Measurements from ENCODE around the gene BCL7A.

The BCL7A gene

DNA sequence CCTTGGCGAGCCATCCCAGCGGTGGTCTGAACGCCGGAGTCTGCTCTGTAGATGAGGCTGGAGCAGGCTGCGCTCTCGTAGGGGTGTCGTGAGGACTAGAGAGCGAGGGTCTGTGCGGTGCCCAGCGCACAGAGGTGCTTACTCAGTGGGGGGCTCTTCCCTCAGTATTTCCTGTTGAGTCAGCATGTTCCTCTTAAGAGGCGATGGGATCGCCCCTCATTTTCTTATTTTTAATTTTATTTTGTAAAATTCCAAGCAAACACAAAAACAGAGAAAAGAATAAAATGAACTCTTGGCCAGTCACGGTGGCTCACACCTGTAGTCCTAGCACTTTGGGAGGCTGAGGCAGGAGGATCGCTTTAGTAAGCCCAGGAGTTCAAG lies 40.8 kb upstream of the BCL7A start:
- Histone ChIP-seq H3K27ac (ENCODE audit: low read depth, low read length) (no peak overlapping the region), H2AK5ac (ENCODE audit: low read length) (no peak overlapping the region)

GRCh38 chr12:121981456-121981855 lies 40.2 kb upstream of the BCL7A start:
- no peak for DNase-seq
- H3K4me1 ChIP-seq (ENCODE audit: control insufficient read depth, low read depth, low read length), result no peaks in the 10 kb centered on the region
- H3K4me3 ChIP-seq (ENCODE audit: low read length), result no peak overlapping the region
- H3K27ac ChIP-seq (ENCODE audit: low read depth, low read length), result no peak overlapping the region
- H3K23ac ChIP-seq (ENCODE audit: low read length), result no peak overlapping the region
- no CpG with 5 or more reads among the region's 8 CpGs for WGBS (ENCODE audit: extremely low coverage, insufficient coverage, low lambda C conversion rate)
- H3K18ac ChIP-seq (ENCODE audit: low read length), result no peak overlapping the region
- no peaks in the 10 kb centered on the region for H3K36me3 ChIP-seq (ENCODE audit: control insufficient read depth, insufficient read depth, low read length)
- no peak overlapping the region for H3K4ac ChIP-seq (ENCODE audit: low read depth, low read length)
- no peak overlapping the region for H2BK120ac ChIP-seq (ENCODE audit: low read depth, low read length)
- no peak overlapping the region for H3K56ac ChIP-seq (ENCODE audit: low read length)
- no peak overlapping the region for H3K9ac ChIP-seq (ENCODE audit: low read length)
- no peak overlapping the region for H4K8ac ChIP-seq (ENCODE audit: low read depth, low read length)
- no peak overlapping the region for H3K4me2 ChIP-seq (ENCODE audit: low read length)
- H2AK5ac ChIP-seq (ENCODE audit: low read length), result no peak overlapping the region
- no peak overlapping the region for H2BK5ac ChIP-seq (ENCODE audit: low read length)
- no peak overlapping the region for H2BK15ac ChIP-seq (replicated peaks; ENCODE audit: low read depth)
- no peak overlapping the region for H4K5ac ChIP-seq (ENCODE audit: low read length)
- no peaks in the 10 kb centered on the region for H3K27me3 ChIP-seq (ENCODE audit: insufficient read depth, low read length, poor library complexity)
- no peaks in the 10 kb centered on the region for H3K79me1 ChIP-seq (ENCODE audit: low read length)
- no peaks in the 10 kb centered on the region for H3K79me2 ChIP-seq (ENCODE audit: control insufficient read depth, insufficient read depth, low read length)

More for the DNA sequence above, 40.8 kb upstream of the BCL7A start:
- Histone ChIP-seq H3K23ac (ENCODE audit: low read length) (no peak overlapping the region), H3K4me1 (ENCODE audit: control insufficient read depth, low read depth, low read length) (no peaks in the 10 kb centered on the region), H3K36me3 (ENCODE audit: control insufficient read depth, insufficient read depth, low read length) (no peaks in the 10 kb centered on the region), H3K18ac (ENCODE audit: low read length) (no peak overlapping the region), H2BK120ac (ENCODE audit: low read depth, low read length) (no peak overlapping the region), H3K79me2 (ENCODE audit: control insufficient read depth, insufficient read depth, low read length) (no peaks in the 10 kb centered on the region), H4K5ac (ENCODE audit: low read length) (no peak overlapping the region), H3K79me1 (ENCODE audit: low read length) (no peaks in the 10 kb centered on the region), H3K4me3 (ENCODE audit: low read length) (no peak overlapping the region), H3K4me2 (ENCODE audit: low read length) (no peak overlapping the region), H3K9ac (ENCODE audit: low read length) (no peak overlapping the region), H2BK5ac (ENCODE audit: low read length) (no peak overlapping the region), H3K56ac (ENCODE audit: low read length) (no peak overlapping the region), H4K8ac (ENCODE audit: low read depth, low read length) (no peak overlapping the region), H3K27me3 (ENCODE audit: insufficient read depth, low read length, poor library complexity) (no peaks in the 10 kb centered on the region), H3K4ac (ENCODE audit: low read depth, low read length) (no peak overlapping the region), H2BK15ac (replicated peaks; ENCODE audit: low read depth) (no peak overlapping the region)
- WGBS (ENCODE audit: extremely low coverage, insufficient coverage, low lambda C conversion rate), result no CpG with 5 or more reads among the region's 14 CpGs
- no peak for DNase-seq

GRCh38 chr12:121982950-121983349 lies 38.7 kb upstream of the BCL7A start:
- H4K5ac ChIP-seq (ENCODE audit: low read length), result no peak overlapping the region
- no peak overlapping the region for H2BK15ac ChIP-seq (replicated peaks; ENCODE audit: low read depth)
- no peak overlapping the region for H3K9ac ChIP-seq (ENCODE audit: low read length)
- H3K23ac ChIP-seq (ENCODE audit: low read length), result no peak overlapping the region
- H3K79me2 ChIP-seq (ENCODE audit: control insufficient read depth, insufficient read depth, low read length), result no peaks in the 10 kb centered on the region
- H3K4ac ChIP-seq (ENCODE audit: low read depth, low read length), result no peak overlapping the region
- H3K4me3 ChIP-seq (ENCODE audit: low read length), result no peak overlapping the region
- no peak overlapping the region for H2AK5ac ChIP-seq (ENCODE audit: low read length)
- no peaks in the 10 kb centered on the region for H3K4me1 ChIP-seq (ENCODE audit: control insufficient read depth, low read depth, low read length)
- no peak overlapping the region for H2BK120ac ChIP-seq (ENCODE audit: low read depth, low read length)
- no peak overlapping the region for H3K18ac ChIP-seq (ENCODE audit: low read length)
- no peak overlapping the region for H3K56ac ChIP-seq (ENCODE audit: low read length)
- DNase-seq, result no peak
- H3K4me2 ChIP-seq (ENCODE audit: low read length), result no peak overlapping the region
- no peak overlapping the region for H4K8ac ChIP-seq (ENCODE audit: low read depth, low read length)
- WGBS (ENCODE audit: extremely low coverage, insufficient coverage, low lambda C conversion rate), result no CpG with 5 or more reads among the region's 6 CpGs
- H3K79me1 ChIP-seq (ENCODE audit: low read length), result no peaks in the 10 kb centered on the region
- H3K27me3 ChIP-seq (ENCODE audit: insufficient read depth, low read length, poor library complexity), result no peaks in the 10 kb centered on the region
- H3K27ac ChIP-seq (ENCODE audit: low read depth, low read length), result no peak overlapping the region
- no peak overlapping the region for H2BK5ac ChIP-seq (ENCODE audit: low read length)
- no peaks in the 10 kb centered on the region for H3K36me3 ChIP-seq (ENCODE audit: control insufficient read depth, insufficient read depth, low read length)

DNA sequence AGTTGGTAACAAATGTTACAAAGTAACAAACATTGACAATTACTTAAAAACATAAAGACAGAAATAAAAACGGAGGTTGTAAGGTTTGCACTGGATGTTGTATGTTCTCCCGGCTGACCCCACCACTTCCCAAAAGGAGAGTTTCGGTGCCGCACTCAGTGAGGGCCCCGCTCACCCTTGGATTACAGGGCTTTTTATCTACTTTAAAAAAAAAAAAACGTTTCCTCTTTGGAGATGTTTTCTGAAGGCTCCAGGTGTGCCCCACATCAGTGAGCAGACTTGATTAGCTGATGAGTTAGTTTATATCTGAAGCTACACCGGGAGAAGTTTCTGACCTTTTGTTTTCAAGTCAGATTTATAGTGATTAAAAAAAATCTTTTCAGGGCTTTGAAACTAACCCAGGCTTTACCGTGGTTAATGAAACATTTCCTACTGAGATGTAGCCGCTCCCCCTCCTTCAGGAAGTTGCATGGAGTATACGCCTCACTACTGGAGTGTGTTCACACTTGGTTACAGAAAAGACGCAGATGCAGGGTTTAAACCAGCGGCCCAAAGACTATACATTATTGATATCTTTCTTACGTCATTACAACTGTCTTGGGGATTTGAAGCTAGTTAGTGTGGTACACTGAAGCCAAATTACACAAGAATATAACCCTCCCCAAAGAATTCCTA lies 38.0 kb upstream of the BCL7A start:
- DNase-seq, result no peak
- Histone ChIP-seq H3K36me3 (ENCODE audit: control insufficient read depth, insufficient read depth, low read length) (no peaks in the 10 kb centered on the region), H2BK5ac (ENCODE audit: low read length) (no peak overlapping the region), H3K4me3 (ENCODE audit: low read length) (no peak overlapping the region), H2BK15ac (replicated peaks; ENCODE audit: low read depth) (no peak overlapping the region), H3K4me1 (ENCODE audit: control insufficient read depth, low read depth, low read length) (no peaks in the 10 kb centered on the region), H3K27ac (ENCODE audit: low read depth, low read length) (no peak overlapping the region), H3K56ac (ENCODE audit: low read length) (no peak overlapping the region), H3K79me2 (ENCODE audit: control insufficient read depth, insufficient read depth, low read length) (no peaks in the 10 kb centered on the region), H3K27me3 (ENCODE audit: insufficient read depth, low read length, poor library complexity) (no peaks in the 10 kb centered on the region), H4K5ac (ENCODE audit: low read length) (no peak overlapping the region), H3K4ac (ENCODE audit: low read depth, low read length) (no peak overlapping the region), H3K18ac (ENCODE audit: low read length) (no peak overlapping the region), H2AK5ac (ENCODE audit: low read length) (no peak overlapping the region), H2BK120ac (ENCODE audit: low read depth, low read length) (no peak overlapping the region), H3K4me2 (ENCODE audit: low read length) (no peak overlapping the region), H3K9ac (ENCODE audit: low read length) (no peak overlapping the region), H3K79me1 (ENCODE audit: low read length) (no peaks in the 10 kb centered on the region), H4K8ac (ENCODE audit: low read depth, low read length) (no peak overlapping the region), H3K23ac (ENCODE audit: low read length) (no peak overlapping the region)
- no CpG with 5 or more reads among the region's 13 CpGs for WGBS (ENCODE audit: extremely low coverage, insufficient coverage, low lambda C conversion rate)

GRCh38 chr12:121986489-121987245 lies 35.0 kb upstream of the BCL7A start:
- no peak overlapping the region for H2BK15ac ChIP-seq (replicated peaks; ENCODE audit: low read depth)
- no peak overlapping the region for H3K56ac ChIP-seq (ENCODE audit: low read length)
- H3K9ac ChIP-seq (ENCODE audit: low read length), result no peak overlapping the region
- no peak overlapping the region for H3K4ac ChIP-seq (ENCODE audit: low read depth, low read length)
- no peaks in the 10 kb centered on the region for H3K36me3 ChIP-seq (ENCODE audit: control insufficient read depth, insufficient read depth, low read length)
- WGBS (ENCODE audit: extremely low coverage, insufficient coverage, low lambda C conversion rate), result no CpG with 5 or more reads among the region's 14 CpGs
- no peak overlapping the region for H2BK120ac ChIP-seq (ENCODE audit: low read depth, low read length)
- H3K27ac ChIP-seq (ENCODE audit: low read depth, low read length), result no peak overlapping the region
- H3K79me1 ChIP-seq (ENCODE audit: low read length), result no peaks in the 10 kb centered on the region
- no peak overlapping the region for H2BK5ac ChIP-seq (ENCODE audit: low read length)
- H3K4me3 ChIP-seq (ENCODE audit: low read length), result no peak overlapping the region
- no peak overlapping the region for H4K5ac ChIP-seq (ENCODE audit: low read length)
- no peak overlapping the region for H3K23ac ChIP-seq (ENCODE audit: low read length)
- no peaks in the 10 kb centered on the region for H3K4me1 ChIP-seq (ENCODE audit: control insufficient read depth, low read depth, low read length)
- H3K27me3 ChIP-seq (ENCODE audit: insufficient read depth, low read length, poor library complexity), result no peaks in the 10 kb centered on the region
- H2AK5ac ChIP-seq (ENCODE audit: low read length), result no peak overlapping the region
- no peaks in the 10 kb centered on the region for H3K79me2 ChIP-seq (ENCODE audit: control insufficient read depth, insufficient read depth, low read length)
- DNase-seq, result no peak
- no peak overlapping the region for H3K18ac ChIP-seq (ENCODE audit: low read length)
- H4K8ac ChIP-seq (ENCODE audit: low read depth, low read length), result no peak overlapping the region
- no peak overlapping the region for H3K4me2 ChIP-seq (ENCODE audit: low read length)
